HepG2 (cell line): ENCODE data around the gene CPT1C. TPM values are rescaled to one million over a fixed set of nuclear protein-coding genes. Genes with fewer than 3 reads are reported as not detected.

Source experiments
- ATAC-seq: fragments of 200-7000 bp; cut with Tn5 transposase; 3 replicates; pipeline ENCODE4 v1.9.1; 2020; ENCODE audit warnings: mild to moderate bottlenecking, moderate library complexity
- BruUV-seq: library from RNA; stranded (reverse); fragments of 400-500 nt; replicated peaks from 2 replicates; lab custom pipeline; 2021; lab: Mats Ljungman, UMichigan
- CTCF ChIA-PET: fragments of 300-600 bp; formaldehyde crosslinking; extraction: SDS; loops from one replicate; lab custom pipeline; 2021; ENCODE audit warnings: low total read pairs, inconsistent platforms, low intra/inter-chr PET ratio; lab: Yijun Ruan, JAX
- POLR2A ChIA-PET: fragments of 350-600 bp; sonication (Branson Sonifier 250); formaldehyde crosslinking; loops from one replicate; lab custom pipeline; 2020; ENCODE audit warnings: antibody characterized with exemption, inconsistent platforms; lab: Yijun Ruan, JAX
- DNase-seq: peaks from one replicate; pipeline ENCODE4 v3.0.0-alpha.2; 2015; ENCODE audit warnings: low spot score
- FAIRE-seq: peaks from 3 replicates; lab custom pipeline; 2011; peaks lifted over from hg19 to GRCh38; lab: Jason Lieb, UNC
- H2AFZ ChIP-seq: one replicate; pipeline ENCODE4 v1.6.1; 2011; ENCODE audit warnings: low read length, inconsistent platforms
- H3K27ac ChIP-seq: fragments of 300-600 bp; 3 replicates; pipeline ENCODE4 v1.8.0; 2011; ENCODE audit warnings: mixed run types, mild to moderate bottlenecking, mixed read lengths, low read length, inconsistent platforms; ENCODE audit not compliant: insufficient read depth; ENCODE audit errors: extremely low read length
- H3K27me3 ChIP-seq, 2 experiments: fragments of 200-600 bp in 1 of 2; 2 replicates in 1 of 2; 3 replicates in 1 of 2; pipeline versions ENCODE4 v1.6.0 to v1.8.0; 2011; ENCODE audit warnings: low read length in 2 of 2, mild to moderate bottlenecking in 2 of 2, moderate library complexity in 2 of 2, inconsistent platforms in 1 of 2; ENCODE audit not compliant: insufficient read depth in 2 of 2, control insufficient read depth in 1 of 2
- H3K36me3 ChIP-seq, 2 experiments: fragments of 200-600 bp in 1 of 2; replicated peaks in 1 of 2; 2 replicates in 1 of 2; 3 replicates in 1 of 2; pipeline versions ENCODE4 v1.5.1 to v1.8.0; 2011; ENCODE audit warnings: low read length in 2 of 2, inconsistent platforms in 1 of 2; ENCODE audit not compliant: insufficient read depth in 2 of 2, control insufficient read depth in 1 of 2
- H3K4me1 ChIP-seq: 2 replicates; pipeline ENCODE4 v1.5.1; 2012; ENCODE audit warnings: low read length, inconsistent platforms; ENCODE audit not compliant: insufficient read depth
- H3K4me2 ChIP-seq: 2 replicates; pipeline ENCODE4 v1.6.0; 2011; ENCODE audit warnings: low read depth, low read length, inconsistent platforms
- H3K4me3 ChIP-seq, 3 experiments: fragments of 200-600 bp in 1 of 3; sonication (generic), shearing (Covaris generic) in 1 of 3; replicated peaks in 1 of 3; 2 replicates each; pipeline ENCODE4 v1.5.1; 2011 to 2016; ENCODE audit warnings: low read length in 3 of 3, inconsistent platforms in 2 of 3, low read depth in 2 of 3, mild to moderate bottlenecking in 2 of 3, control low read depth in 1 of 3, mixed read lengths in 1 of 3; ENCODE audit not compliant: insufficient read depth in 1 of 3
- H3K79me2 ChIP-seq: one replicate; pipeline ENCODE4 v1.6.1; 2011; ENCODE audit warnings: low read length, inconsistent platforms; ENCODE audit not compliant: insufficient read depth
- H3K9ac ChIP-seq: 2 replicates; pipeline ENCODE4 v1.6.0; 2011; ENCODE audit warnings: mild to moderate bottlenecking, low read depth, low read length, inconsistent platforms; ENCODE audit not compliant: insufficient read depth
- H3K9me3 ChIP-seq: 2 replicates; pipeline ENCODE4 v1.5.1; 2012; ENCODE audit warnings: mild to moderate bottlenecking, low read length
- H4K20me1 ChIP-seq: 2 replicates; pipeline ENCODE4 v1.6.0; 2011; ENCODE audit warnings: inconsistent platforms, mild to moderate bottlenecking, low read length, moderate library complexity; ENCODE audit not compliant: insufficient read depth
- IKZF4 ChIP-seq: sonication (generic); formaldehyde crosslinking; IDR thresholded peaks from 2 replicates; pipeline ENCODE4 v1.5.1; 2020; ENCODE audit warnings: borderline replicate concordance, mild to moderate bottlenecking, low read depth, missing genetic modification reagents; ENCODE audit errors: not compliant biosample characterization
- JDP2 ChIP-seq: sonication (generic); formaldehyde crosslinking; IDR thresholded peaks from 2 replicates; pipeline ENCODE4 v1.8.1; 2022; ENCODE audit warnings: missing genetic modification reagents, borderline replicate concordance
- MXD4 ChIP-seq: IDR thresholded peaks from 2 replicates; pipeline ENCODE4 v1.6.1; 2016; ENCODE audit warnings: mild to moderate bottlenecking, missing biosample characterization, missing genetic modification reagents
- MYC ChIP-seq: sonication (generic); formaldehyde crosslinking; IDR thresholded peaks from 2 replicates; pipeline ENCODE4 v1.9.0; 2021; ENCODE audit warnings: missing genetic modification reagents, borderline replicate concordance
- WGBS: methylation state at CpG from one replicate; pipeline ENCODE4 v1.1.6; 2017; ENCODE audit warnings: low lambda C conversion rate; 5-methylcytosine and 5-hydroxymethylcytosine counted together
- in situ Hi-C: cut with HindIII; loops from 2 replicates; pipeline ENCODE4 v1.10.0; 2017; ENCODE audit warnings: low pct_unique_long_range_greater_than_20kb; ENCODE audit not compliant: extremely low pct_ligation_motif_present
- intact Hi-C: fragments of 100-400 bp; cut with micrococcal nuclease; formaldehyde crosslinking; loops from one replicate; pipeline ENCODE4 v1.10.0; 2022; ENCODE audit not compliant: unreplicated experiment
- polyA plus RNA-seq, 8 experiments: library from polyadenylated mRNA; depleted of rRNA in 3 of 8; stranded (reverse) in 7 of 8; unstranded in 1 of 8; fragments of >200 nt; fragmentation: Illumina TruSeq in 4 of 8; extraction: Trizol in 4 of 8; gene quantifications; 2 replicates each; pipeline versions ENCODE4 v1.2.1 to v1.2.3, GENCODE V29; 2011 to 2016; ENCODE audit warnings: low read depth in 4 of 8, missing spikeins in 1 of 8, mixed read lengths in 1 of 8; ENCODE audit not compliant: insufficient read depth in 1 of 8
- total RNA-seq, 5 experiments: library from RNA; depleted of rRNA; stranded (reverse); fragments of >200 nt; fragmentation: Illumina TruSeq; extraction: Trizol; gene quantifications; 2 replicates each; pipeline ENCODE4 v1.2.3, GENCODE V29; 2016; ENCODE audit warnings: low read depth in 1 of 5
- TF ChIP-seq, protein P1 (sequence below), 2 experiments: sonication (generic) in 1 of 2; formaldehyde crosslinking in 1 of 2; IDR thresholded peaks; 2 replicates each; pipeline versions ENCODE4 v1.4.0 to v1.6.1; 2018 to 2020; ENCODE audit warnings: missing genetic modification reagents in 2 of 2, borderline replicate concordance in 1 of 2, low read depth in 1 of 2, mild to moderate bottlenecking in 1 of 2, missing biosample characterization in 1 of 2

CPT1C gene
- total and polyA plus RNA-seq, 2 of the 13 experiments (the other 11 are each of a cell fraction or from before 2014, with no cell fraction given): 0.18 TPM; not detected in 1

DNA sequence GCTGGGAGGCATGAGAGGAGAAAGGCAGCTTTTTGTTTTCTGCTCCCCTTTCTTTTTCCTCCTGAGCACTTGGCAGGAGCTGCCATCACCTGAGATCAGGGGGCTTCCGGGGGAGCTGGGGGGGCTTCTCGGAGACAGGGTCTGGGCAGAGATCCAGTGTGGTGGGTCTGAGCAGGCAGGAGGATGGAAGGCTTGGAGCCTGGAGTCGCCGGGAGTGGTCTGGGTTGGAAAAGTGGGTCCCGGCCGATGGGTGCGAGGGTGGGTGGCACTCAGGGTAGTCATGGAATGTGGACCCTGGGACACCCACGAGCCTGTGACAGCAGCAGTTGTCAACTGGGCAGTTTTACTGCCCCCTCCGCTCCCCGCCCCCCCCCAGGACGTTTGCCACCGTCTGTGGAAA, 3.8 kb upstream of the CPT1C start:
- Histone ChIP-seq H4K20me1 (peaks cover 5% of the 10 kb centered on the region; the same call in 1 of the 2 replicates), H3K4me3 (no peak overlapping the region), H3K36me3 (peaks cover 24 to 53% of the 10 kb centered on the region in 2 experiments), H3K27ac (no peak overlapping the region), H3K4me2 (no peak overlapping the region), H3K79me2 (peaks cover 2% of the 10 kb centered on the region), H3K9me3 (no peaks in the 10 kb centered on the region), H3K27me3 (no peaks in the 10 kb centered on the region), H3K4me1 (no peaks in the 10 kb centered on the region), H2AFZ (no peak overlapping the region), H3K9ac (no peak overlapping the region)
- ChIA-PET CTCF (no interaction called here), POLR2A (interaction anchor here (0.8 kb wide), 1 partner anchor 11 kb away, joined by 4 read pairs; the partner anchor contains the start of gene PRMT1)
- no TSS peak for BruUV-seq
- in situ Hi-C loops: no loop called here
- FAIRE-seq: no peak
- intact Hi-C loops: no loop called here
- DNase-seq: no peak
- TF ChIP-seq JDP2 (CRISPR knock-in tag): no peak
- TF ChIP-seq MXD4 (CRISPR knock-in tag): no peak
- TF ChIP-seq, protein P1, sequence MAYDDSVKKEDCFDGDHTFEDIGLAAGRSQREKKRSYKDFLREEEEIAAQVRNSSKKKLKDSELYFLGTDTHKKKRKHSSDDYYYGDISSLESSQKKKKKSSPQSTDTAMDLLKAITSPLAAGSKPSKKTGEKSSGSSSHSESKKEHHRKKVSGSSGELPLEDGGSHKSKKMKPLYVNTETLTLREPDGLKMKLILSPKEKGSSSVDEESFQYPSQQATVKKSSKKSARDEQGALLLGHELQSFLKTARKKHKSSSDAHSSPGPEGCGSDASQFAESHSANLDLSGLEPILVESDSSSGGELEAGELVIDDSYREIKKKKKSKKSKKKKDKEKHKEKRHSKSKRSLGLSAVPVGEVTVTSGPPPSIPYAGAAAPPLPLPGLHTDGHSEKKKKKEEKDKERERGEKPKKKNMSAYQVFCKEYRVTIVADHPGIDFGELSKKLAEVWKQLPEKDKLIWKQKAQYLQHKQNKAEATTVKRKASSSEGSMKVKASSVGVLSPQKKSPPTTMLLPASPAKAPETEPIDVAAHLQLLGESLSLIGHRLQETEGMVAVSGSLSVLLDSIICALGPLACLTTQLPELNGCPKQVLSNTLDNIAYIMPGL (CRISPR knock-in tag; IDR thresholded peaks at IDR 0.05; ENCODE audit: borderline replicate concordance in 1 of 2, low read depth in 1 of 2): no peak
- no peak for TF ChIP-seq MYC (CRISPR knock-in tag)
- TF ChIP-seq IKZF4 (CRISPR knock-in tag): no peak
- no peak for ATAC-seq
- 97% methylated on average over 9 of the region's 12 CpGs for WGBS
